Stimulated activated CD8-positive, alpha-beta memory T cell treated with anti-CD3 and anti-CD28 coated beads, Interleukin-12 subunit alpha, Interleukin-12 subunit beta, amount 100 ng/mL, for 1 hour (primary cell): Measurements from ENCODE around the gene RASSF3.

Experiments used
- DNase-seq: peaks from one replicate; pipeline ENCODE4 v3.0.0-alpha.2; 2020; ENCODE audit warnings: low read depth

RASSF3 gene

GRCh38 chr12:64724201-64724745 lies 114.0 kb downstream of the RASSF3 start:
- no peak for DNase-seq

GRCh38 chr12:64729909-64730587 lies 119.8 kb downstream of the RASSF3 start:
- DNase-seq, result no peak

GRCh38 chr12:64730588-64730969 lies 120.3 kb downstream of the RASSF3 start:
- no peak for DNase-seq

GRCh38 chr12:64731683-64732082 lies 121.4 kb downstream of the RASSF3 start:
- DNase-seq, result no peak

- DNase-seq, result no peak
Measured at GRCh38 chr12:64733857-64734256, 123.6 kb downstream of the RASSF3 start.

- no peak for DNase-seq
Measured at GRCh38 chr12:64735442-64735841, 125.1 kb downstream of the RASSF3 start.

- DNase-seq, result no peak
Measured at GRCh38 chr12:64736771-64737170, 126.5 kb downstream of the RASSF3 start.

GRCh38 chr12:64737539-64737938 lies 127.2 kb downstream of the RASSF3 start:
- no peak for DNase-seq

- no peak for DNase-seq
Measured at GRCh38 chr12:64739778-64740177, 129.5 kb downstream of the RASSF3 start.

- no peak for DNase-seq
Measured at GRCh38 chr12:64740646-64741045, 130.4 kb downstream of the RASSF3 start.

- DNase-seq, result no peak
Measured at GRCh38 chr12:64742416-64742815, 132.1 kb downstream of the RASSF3 start.

GRCh38 chr12:64743206-64743605 lies 132.9 kb downstream of the RASSF3 start:
- DNase-seq, result no peak

GRCh38 chr12:64744422-64745258 lies 134.3 kb downstream of the RASSF3 start:
- no peak for DNase-seq

GRCh38 chr12:64745259-64745807 lies 135.0 kb downstream of the RASSF3 start:
- DNase-seq, result no peak

- no peak for DNase-seq
Measured at GRCh38 chr12:64745980-64746379, 135.7 kb downstream of the RASSF3 start.

GRCh38 chr12:64746663-64747062 lies 136.4 kb downstream of the RASSF3 start:
- DNase-seq, result no peak
